ENCODE data around the gene ZNF740.
A peak's percentile ranks its signal among the peaks of the same experiment; 100 is the strongest.
"Not testable (repeated sequence)": the region's sequence is repeated elsewhere in the genome, so short reads cannot be mapped to it uniquely, and the experiment has no call there.

ZNF740 gene

DNA sequence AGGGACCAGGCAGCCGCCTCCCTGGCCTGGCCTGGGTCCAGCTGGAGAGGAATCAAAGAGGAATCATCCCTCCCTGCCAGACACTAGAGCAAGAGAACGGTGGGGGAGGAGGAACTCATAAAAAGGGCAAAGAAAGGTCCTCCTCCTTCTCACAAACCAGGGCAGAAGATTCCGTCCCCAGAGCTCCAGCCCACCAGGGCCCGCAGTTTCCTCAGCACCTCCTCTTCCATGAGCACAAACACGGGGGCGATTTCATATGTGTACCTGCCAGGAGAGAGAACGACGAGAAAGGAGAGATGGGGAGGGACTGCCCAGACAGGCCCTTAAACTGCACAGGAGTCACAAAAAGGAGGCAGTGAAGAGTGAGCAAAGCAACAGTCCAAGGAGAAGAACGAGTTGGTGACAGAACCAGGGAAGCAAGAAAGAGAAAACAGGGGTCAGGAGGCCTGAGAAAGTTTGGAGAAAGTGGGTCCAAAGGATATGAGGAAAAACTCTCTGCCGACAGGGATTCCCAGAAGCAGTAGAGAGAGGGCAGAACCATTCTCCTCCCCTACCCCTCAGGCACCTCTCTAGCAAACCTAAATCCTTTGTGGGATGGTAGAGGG lies 8.7 kb upstream of the ZNF740 start:
- DNase-seq (ENCODE audit: low read depth, low spot score): peak; percentile 18
- no peak for TF ChIP-seq CTCF (IDR thresholded peaks at IDR 0.05; ENCODE audit: low read depth, low read length)
- in situ Hi-C loops (cut with HindIII; ENCODE audit: low sequenced_read_pairs): no loop called here
- H3K4me3 ChIP-seq (ENCODE audit: low read depth, low read length): no peak overlapping the region

DNA sequence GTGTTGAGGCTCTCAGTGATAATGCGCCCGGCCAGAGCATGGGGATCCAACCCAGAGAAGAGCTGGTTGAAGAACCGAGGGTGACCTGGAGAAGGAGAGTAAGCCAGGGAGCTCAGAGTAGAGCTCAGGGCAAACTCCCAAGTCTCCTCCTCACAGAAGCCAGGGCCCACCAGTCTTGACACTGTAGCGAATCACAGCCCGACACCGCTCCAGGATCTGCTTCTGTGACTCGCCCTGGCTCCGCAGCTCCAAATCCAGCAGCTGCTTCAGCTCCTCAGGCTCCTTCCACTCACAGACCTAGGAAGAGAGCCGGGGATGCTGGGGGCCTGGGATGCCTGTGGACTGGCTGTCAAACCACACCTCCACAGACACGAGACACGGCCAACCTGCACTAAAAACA lies 8.2 kb upstream of the ZNF740 start:
- DNase-seq (ENCODE audit: low read depth, low spot score): peak; percentile 58
- in situ Hi-C loops (cut with HindIII; ENCODE audit: low sequenced_read_pairs): no loop called here
- no peak for TF ChIP-seq CTCF (IDR thresholded peaks at IDR 0.05; ENCODE audit: low read depth, low read length)
- H3K4me3 ChIP-seq (ENCODE audit: low read depth, low read length): no peak overlapping the region

DNA sequence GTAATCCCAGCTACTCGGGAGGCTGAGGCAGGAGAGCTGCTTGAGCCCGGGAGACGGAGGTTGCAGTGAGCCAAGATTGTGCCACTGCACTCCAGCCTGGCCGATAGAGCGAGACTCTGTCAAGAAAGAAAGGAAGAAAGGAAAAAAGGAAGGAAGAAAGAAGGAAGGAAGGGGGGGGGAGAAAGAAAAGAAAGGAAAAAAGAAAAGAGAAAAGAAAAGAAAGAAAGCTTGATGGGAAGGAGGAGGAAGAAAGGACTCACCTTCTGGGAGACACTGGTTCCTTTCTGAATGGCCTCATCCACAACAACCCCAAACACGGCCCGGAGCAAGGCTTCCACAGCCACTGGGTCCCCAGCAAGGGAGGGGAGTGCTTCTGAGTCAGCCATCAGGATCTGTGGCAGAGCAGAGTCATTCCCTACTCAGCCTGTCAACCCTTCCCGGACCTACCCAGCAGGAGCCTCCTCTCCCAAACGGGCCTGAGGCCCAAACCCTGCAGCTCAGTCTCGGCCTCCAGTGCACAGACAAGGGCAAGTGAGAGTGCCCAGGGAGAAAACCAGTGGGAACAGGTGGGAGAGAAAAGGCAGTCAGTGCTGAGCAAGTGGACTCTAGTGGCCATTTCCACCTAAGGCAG lies 7.3 kb upstream of the ZNF740 start:
- no peak for TF ChIP-seq CTCF (IDR thresholded peaks at IDR 0.05; ENCODE audit: low read depth, low read length)
- H3K4me3 ChIP-seq (ENCODE audit: low read depth, low read length): no peak overlapping the region
- DNase-seq (ENCODE audit: low read depth, low spot score): peak; percentile 17
- in situ Hi-C loops (cut with HindIII; ENCODE audit: low sequenced_read_pairs): no loop called here

DNA sequence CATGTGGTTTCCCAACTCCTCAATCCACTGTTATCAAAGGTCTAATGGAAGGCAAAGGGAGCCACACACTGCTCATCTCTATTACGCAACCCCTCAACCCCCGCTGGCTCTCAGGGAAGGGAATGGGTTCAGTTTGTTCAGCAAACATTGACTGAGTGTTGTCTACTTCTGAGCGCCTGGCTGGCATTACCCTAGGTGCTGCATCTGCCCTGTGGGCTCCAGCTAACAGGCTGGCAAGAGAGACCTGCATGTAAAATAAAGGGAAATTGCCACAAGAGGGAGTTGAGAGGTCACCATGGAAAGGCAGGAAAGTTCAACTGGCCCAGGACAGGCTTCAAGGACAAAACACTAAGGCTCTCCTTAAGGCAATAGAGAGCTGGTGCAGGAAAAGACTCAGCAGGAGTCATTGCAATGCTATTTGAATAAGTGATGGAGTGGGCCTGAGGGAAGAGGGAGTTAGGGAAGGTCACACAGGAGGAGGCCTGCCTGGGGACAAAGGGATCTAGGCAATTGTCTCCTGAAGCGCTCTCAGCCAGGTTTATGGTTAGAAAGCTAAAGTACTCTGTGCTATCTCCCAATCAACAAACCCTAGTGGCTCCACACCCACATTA lies 5.5 kb upstream of the ZNF740 start:
- H3K4me3 ChIP-seq (ENCODE audit: low read depth, low read length): no peak overlapping the region
- peak; percentile 29 for TF ChIP-seq CTCF (IDR thresholded peaks at IDR 0.05; ENCODE audit: low read depth, low read length)
- in situ Hi-C loops (cut with HindIII; ENCODE audit: low sequenced_read_pairs): no loop called here
- DNase-seq (ENCODE audit: low read depth, low spot score): no peak

DNA sequence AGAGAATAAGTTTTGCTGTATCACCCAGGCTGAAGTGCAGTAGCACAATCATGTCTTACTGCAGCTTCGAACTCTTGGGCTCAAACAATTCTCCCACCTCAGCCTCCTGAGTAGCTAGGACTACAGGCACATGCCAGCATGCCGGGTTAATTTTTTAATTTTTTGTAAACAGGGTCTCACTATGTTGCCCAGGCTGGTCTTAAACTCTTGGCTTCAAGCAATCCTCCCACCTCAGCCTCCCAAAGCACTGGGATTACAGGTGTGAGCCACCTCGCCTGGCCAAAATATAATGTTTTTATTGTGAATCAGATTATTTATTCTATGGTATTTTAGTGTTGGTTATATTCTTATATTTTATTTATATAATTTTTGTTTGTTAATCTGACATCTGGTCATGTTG lies 3.8 kb upstream of the ZNF740 start:
- no peak for TF ChIP-seq CTCF (IDR thresholded peaks at IDR 0.05; ENCODE audit: low read depth, low read length)
- in situ Hi-C loops (cut with HindIII; ENCODE audit: low sequenced_read_pairs): no loop called here
- H3K4me3 ChIP-seq (ENCODE audit: low read depth, low read length): no peak overlapping the region
- no peak for DNase-seq (ENCODE audit: low read depth, low spot score)

DNA sequence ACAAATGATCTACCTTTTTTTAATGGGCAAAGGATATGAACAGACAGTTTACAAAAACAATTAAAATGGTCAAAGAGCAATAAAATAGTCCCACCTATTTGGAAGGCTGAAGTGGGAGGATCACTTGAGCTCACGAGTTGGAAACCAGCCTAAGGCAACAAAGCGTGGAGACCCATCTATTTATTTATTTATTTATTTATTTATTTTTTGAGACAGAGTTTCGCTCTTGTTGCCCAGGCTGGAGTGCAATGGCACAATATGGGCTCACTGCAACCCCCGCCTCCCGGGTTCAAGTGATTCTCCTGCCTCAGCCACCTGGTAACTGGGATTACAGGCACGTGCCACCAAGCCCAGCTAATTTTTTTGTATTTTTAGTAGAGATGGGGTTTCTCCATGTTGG lies 3.1 kb upstream of the ZNF740 start:
- in situ Hi-C loops (cut with HindIII; ENCODE audit: low sequenced_read_pairs); DNase-seq (ENCODE audit: low read depth, low spot score): not testable (repeated sequence)

DNA sequence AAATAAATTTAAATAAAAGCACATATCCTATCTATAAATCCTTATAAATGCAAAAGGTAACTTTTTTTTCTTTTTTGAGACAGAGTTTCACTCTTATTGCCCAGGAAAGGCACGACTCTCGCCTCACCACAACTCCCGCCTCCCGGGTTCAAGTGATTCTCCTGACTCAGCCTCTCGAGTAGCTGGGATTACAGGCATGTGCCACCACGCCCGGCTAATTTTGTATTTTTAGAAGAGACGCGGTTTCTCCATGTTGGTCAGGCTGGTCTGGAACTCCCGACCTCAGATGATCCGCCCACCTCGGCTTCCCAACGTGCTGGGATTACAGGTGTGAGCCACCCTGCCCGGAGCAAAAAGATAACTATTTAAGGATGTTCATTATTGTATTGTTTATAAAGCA lies 1.7 kb upstream of the ZNF740 start:
- in situ Hi-C loops (cut with HindIII; ENCODE audit: low sequenced_read_pairs); DNase-seq (ENCODE audit: low read depth, low spot score); H3K4me3 ChIP-seq (ENCODE audit: low read depth, low read length): not testable (repeated sequence)

More for the DNA sequence above, 3.1 kb upstream of the ZNF740 start:
- not testable (repeated sequence) for H3K4me3 ChIP-seq (ENCODE audit: low read depth, low read length)

Measured in astrocyte of the spinal cord (primary cell).